Measurements from ENCODE around the gene CDK19. TPM values are rescaled to one million over a fixed set of nuclear protein-coding genes. Genes with fewer than 3 reads are reported as not detected.
"Not testable (repeated sequence)": the region's sequence is repeated elsewhere in the genome, so short reads cannot be mapped to it uniquely, and the experiment has no call there.

CDK19 gene
- total and polyA plus RNA-seq, 10 of the 15 experiments (the other 5 are each of a cell fraction or from before 2014, with no cell fraction given) = 4.6 to 21.4 (median 12.4) TPM

DNA sequence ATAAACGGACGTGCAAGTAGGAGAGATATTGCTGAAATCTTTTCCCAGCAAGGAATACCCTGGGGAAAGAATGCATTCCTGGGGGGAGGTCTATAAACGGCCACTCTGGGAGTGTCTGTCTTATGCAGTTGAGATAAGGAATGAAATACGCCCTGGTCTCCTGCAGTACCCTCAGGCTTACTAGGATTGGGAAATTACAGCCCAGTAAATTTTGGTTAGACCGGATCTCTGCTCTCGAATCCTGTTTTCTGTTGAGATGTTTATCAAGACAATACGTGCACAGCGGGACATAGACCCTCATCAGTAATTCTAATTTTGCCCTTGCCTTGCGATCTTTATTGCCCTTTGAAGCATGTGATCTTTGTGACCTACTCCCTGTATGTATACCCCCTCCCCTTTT, 72.7 kb downstream of the CDK19 start:
- DNase-seq (ENCODE audit: low read depth, low spot score); RAD21 ChIA-PET (ENCODE audit: unreplicated experiment); H3K4me2 ChIP-seq (ENCODE audit: control insufficient read depth, insufficient read depth); H3K36me3 ChIP-seq (ENCODE audit: control insufficient read depth in 2 of 2, insufficient read depth in 2 of 2, low read length in 1 of 2); H3K27ac ChIP-seq (ENCODE audit: control insufficient read depth, insufficient read depth); SMC1A ChIA-PET (ENCODE audit: uncharacterized antibody, unreplicated experiment); in situ Hi-C loops (cut with MboI); BruUV-seq (replicated peaks); H3K27me3 ChIP-seq (replicated peaks in 1 of 2; ENCODE audit: control insufficient read depth in 2 of 2, insufficient read depth in 2 of 2, low read length in 1 of 2); FAIRE-seq; H4K20me1 ChIP-seq (ENCODE audit: control insufficient read depth, insufficient read depth); H2AFZ ChIP-seq (ENCODE audit: control insufficient read depth, low read depth, low read length); H3K9ac ChIP-seq (ENCODE audit: control insufficient read depth, insufficient read depth, low read length); H3K79me2 ChIP-seq (ENCODE audit: control insufficient read depth, insufficient read depth, low read length); H3K4me1 ChIP-seq (ENCODE audit: control insufficient read depth, insufficient read depth, low read length); H3K4me3 ChIP-seq; ATAC-seq; POLR2A ChIA-PET; intact Hi-C loops (cut with micrococcal nuclease; ENCODE audit: unreplicated experiment): not testable (repeated sequence)
- peaks cover 18% of the 10 kb centered on the region for H3K9me3 ChIP-seq (replicated peaks; ENCODE audit: control insufficient read depth, insufficient read depth, low read length)
- CTCF ChIA-PET = interaction anchor here (1.0 kb wide), 1 partner anchor 11 kb away, joined by 4 read pairs; no protein-coding TSS in a partner anchor
- peak; percentile 58; the same call in 1 of the 2 replicates for TF ChIP-seq CBX5 (IDR thresholded peaks at IDR 0.05; ENCODE audit: low read depth)
- over 99% methylated on average over 9 of the region's 9 CpGs for WGBS (ENCODE audit: insufficient coverage, insufficient replicate concordance, low lambda C conversion rate, missing lambda C conversion rate)

DNA sequence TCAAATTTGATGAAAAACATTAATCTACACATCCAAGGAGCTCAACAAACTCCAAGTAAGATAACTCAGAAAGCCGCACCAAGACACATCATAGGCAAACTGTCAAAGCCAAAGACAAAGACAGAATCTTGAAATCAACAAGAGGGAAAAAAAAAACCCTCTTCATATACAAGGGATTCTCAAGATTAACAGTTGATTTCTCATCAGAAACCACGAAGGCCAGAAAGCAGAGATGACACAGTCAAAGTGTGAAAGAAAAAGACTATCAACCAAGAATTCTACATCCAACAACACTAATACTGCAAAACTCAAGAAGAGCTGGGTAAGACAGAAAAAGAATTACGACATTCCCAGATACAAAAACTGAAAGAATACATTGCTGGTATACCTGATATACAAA, 73.8 kb downstream of the CDK19 start:
- ChIA-PET SMC1A (ENCODE audit: uncharacterized antibody, unreplicated experiment) (no interaction called here), CTCF (interaction anchor here (0.6 to 1.1 kb wide), 4 partner anchors 11 to 77 kb away, joined by 3 to 4 read pairs (median 3); partner anchors contain the start of gene CDK19), POLR2A (no interaction called here), RAD21 (ENCODE audit: unreplicated experiment) (interaction anchor here (1.2 kb wide), 1 partner anchor 18 kb away, joined by 3 read pairs; no protein-coding TSS in a partner anchor)
- DNase-seq (ENCODE audit: low read depth, low spot score) (no peak), FAIRE-seq (no peak), ATAC-seq (no peak)
- intact Hi-C loops (cut with micrococcal nuclease; ENCODE audit: unreplicated experiment) = no loop called here
- no peaks in the 10 kb centered on the region for H3K79me2 ChIP-seq (ENCODE audit: control insufficient read depth, insufficient read depth, low read length)
- 10% methylated on average over 3 of the region's 3 CpGs for WGBS (ENCODE audit: insufficient coverage, insufficient replicate concordance, low lambda C conversion rate, missing lambda C conversion rate)
- in situ Hi-C loops (cut with MboI) = no loop called here
- H3K4me2 ChIP-seq (ENCODE audit: control insufficient read depth, insufficient read depth) = no peak overlapping the region
- no peak overlapping the region for H3K4me3 ChIP-seq
- H3K36me3 ChIP-seq (ENCODE audit: control insufficient read depth in 2 of 2, insufficient read depth in 2 of 2, low read length in 1 of 2) = peaks cover 0 to 7% of the 10 kb centered on the region in 2 experiments; a peak in 1 of 4 replicates
- no peaks in the 10 kb centered on the region for H3K4me1 ChIP-seq (ENCODE audit: control insufficient read depth, insufficient read depth, low read length)
- BruUV-seq (replicated peaks) = no TSS peak
- no peaks in the 10 kb centered on the region for H4K20me1 ChIP-seq (ENCODE audit: control insufficient read depth, insufficient read depth)
- no peak for TF ChIP-seq JUND (IDR thresholded peaks at IDR 0.05; ENCODE audit: low read depth, low read length)
- TF ChIP-seq, protein P1, sequence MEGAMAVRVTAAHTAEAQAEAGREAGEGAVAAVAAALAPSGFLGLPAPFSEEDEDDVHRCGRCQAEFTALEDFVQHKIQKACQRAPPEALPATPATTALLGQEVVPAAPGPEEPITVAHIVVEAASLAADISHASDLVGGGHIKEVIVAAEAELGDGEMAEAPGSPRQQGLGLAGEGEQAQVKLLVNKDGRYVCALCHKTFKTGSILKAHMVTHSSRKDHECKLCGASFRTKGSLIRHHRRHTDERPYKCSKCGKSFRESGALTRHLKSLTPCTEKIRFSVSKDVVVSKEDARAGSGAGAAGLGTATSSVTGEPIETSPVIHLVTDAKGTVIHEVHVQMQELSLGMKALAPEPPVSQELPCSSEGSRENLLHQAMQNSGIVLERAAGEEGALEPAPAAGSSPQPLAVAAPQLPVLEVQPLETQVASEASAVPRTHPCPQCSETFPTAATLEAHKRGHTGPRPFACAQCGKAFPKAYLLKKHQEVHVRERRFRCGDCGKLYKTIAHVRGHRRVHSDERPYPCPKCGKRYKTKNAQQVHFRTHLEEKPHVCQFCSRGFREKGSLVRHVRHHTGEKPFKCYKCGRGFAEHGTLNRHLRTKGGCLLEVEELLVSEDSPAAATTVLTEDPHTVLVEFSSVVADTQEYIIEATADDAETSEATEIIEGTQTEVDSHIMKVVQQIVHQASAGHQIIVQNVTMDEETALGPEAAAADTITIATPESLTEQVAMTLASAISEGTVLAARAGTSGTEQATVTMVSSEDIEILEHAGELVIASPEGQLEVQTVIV (IDR thresholded peaks at IDR 0.05; ENCODE audit: borderline replicate concordance, partially characterized antibody) = no peak
- TF ChIP-seq CBX5 (IDR thresholded peaks at IDR 0.05; ENCODE audit: low read depth) = peak; percentile 91; the same call in 1 of the 2 replicates
- TF ChIP-seq EZH2 (IDR thresholded peaks at IDR 0.05; ENCODE audit: borderline replicate concordance, control insufficient read depth, low read depth, low read length) = no peak
- no peak for TF ChIP-seq POU2F2 (IDR thresholded peaks at IDR 0.05; ENCODE audit: borderline replicate concordance, low read depth, low read length)
- TF ChIP-seq MYB (IDR thresholded peaks at IDR 0.05; ENCODE audit: borderline replicate concordance, low read depth, low read length) = no peak
- no peak for TF ChIP-seq TCF12 (IDR thresholded peaks at IDR 0.05; ENCODE audit: low read depth, low read length)
- no peak for TF ChIP-seq GATAD2B (conservative IDR thresholded peaks at IDR 0.05; ENCODE audit: low read depth)
- H3K27me3 ChIP-seq (replicated peaks in 1 of 2; ENCODE audit: control insufficient read depth in 2 of 2, insufficient read depth in 2 of 2, low read length in 1 of 2) = no peaks in the 10 kb centered on the region
- H3K9ac ChIP-seq (ENCODE audit: control insufficient read depth, insufficient read depth, low read length) = no peak overlapping the region
- no peak overlapping the region for H2AFZ ChIP-seq (ENCODE audit: control insufficient read depth, low read depth, low read length)
- H3K27ac ChIP-seq (ENCODE audit: control insufficient read depth, insufficient read depth) = no peak overlapping the region
- H3K9me3 ChIP-seq (replicated peaks; ENCODE audit: control insufficient read depth, insufficient read depth, low read length) = peaks cover 18% of the 10 kb centered on the region

Data from GM12878 (cell line).